MM.1S (cell line): ENCODE data around the gene ATP2A2.

Experiments used
- CTCF ChIP-seq: fragments of 300-600 bp; sonication (generic); IDR thresholded peaks from 2 replicates; pipeline ENCODE4 v1.5.1; 2016; ENCODE audit warnings: antibody characterized with exemption, low read length, mixed read lengths
- EZH2 ChIP-seq: fragments of 300-600 bp; sonication (generic); optimal IDR thresholded peaks from 2 replicates; pipeline ENCODE3; 2017; ENCODE audit warnings: low read depth, mild to moderate bottlenecking, antibody characterized with exemption, low read length, mixed read lengths
- EZH2phosphoT487 ChIP-seq: fragments of 300-600 bp; sonication (generic); IDR thresholded peaks from 2 replicates; pipeline ENCODE4 v1.6.1; 2018; ENCODE audit warnings: antibody characterized with exemption, low read length

GRCh38 chr12:110343114-110343513 lies 62.1 kb downstream of the ATP2A2 start:
- no peak for TF ChIP-seq EZH2phosphoT487
- no peak for TF ChIP-seq CTCF
- TF ChIP-seq EZH2 = no peak
